Stimulated activated CD8-positive, alpha-beta memory T cell treated with anti-CD3 and anti-CD28 coated beads, Interleukin-2, amount 100 ng/mL, for 48 hours (primary cell): ENCODE data around the gene MSH2.

Source experiments
- DNase-seq, 2 donors: peaks; one replicate each; pipeline ENCODE4 v3.0.0-alpha.2; 2020; ENCODE audit warnings: low read depth in 2 of 2

Gene MSH2

GRCh38 chr2:47508080-47508479 is 105.1 kb downstream of the MSH2 start:
- DNase-seq: no peak

- DNase-seq: no peak
Measured at GRCh38 chr2:47508641-47509040, 105.7 kb downstream of the MSH2 start.

- DNase-seq: no peak
Measured at GRCh38 chr2:47509250-47509649, 106.3 kb downstream of the MSH2 start.

DNA sequence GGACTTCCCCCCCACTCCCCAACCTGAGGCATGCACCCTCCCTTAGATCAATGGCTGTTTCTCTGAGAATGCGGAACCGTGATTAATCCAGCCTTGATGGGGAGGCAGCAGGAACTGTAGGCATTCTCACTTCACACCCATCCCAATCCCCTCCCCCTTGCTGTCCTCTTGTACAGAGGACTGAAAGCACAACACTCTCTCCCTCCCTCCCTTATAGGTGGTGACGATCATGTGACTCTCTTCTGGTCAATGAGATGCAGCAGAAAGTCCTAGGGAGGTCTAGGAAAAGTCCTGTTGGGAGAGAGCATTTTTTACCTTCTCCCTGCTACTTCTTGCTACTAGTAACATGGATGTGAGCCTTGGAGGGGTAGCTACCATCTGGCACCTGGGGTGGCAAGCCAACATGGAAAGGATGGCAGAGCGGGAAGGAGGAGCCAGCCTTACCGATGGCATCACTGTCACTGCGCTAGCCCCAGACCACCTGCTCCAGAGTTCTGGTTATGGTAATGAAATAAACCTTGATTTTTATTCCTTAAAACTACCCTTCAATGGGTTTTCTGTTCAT is 106.9 kb downstream of the MSH2 start:
- no peak for DNase-seq

DNA sequence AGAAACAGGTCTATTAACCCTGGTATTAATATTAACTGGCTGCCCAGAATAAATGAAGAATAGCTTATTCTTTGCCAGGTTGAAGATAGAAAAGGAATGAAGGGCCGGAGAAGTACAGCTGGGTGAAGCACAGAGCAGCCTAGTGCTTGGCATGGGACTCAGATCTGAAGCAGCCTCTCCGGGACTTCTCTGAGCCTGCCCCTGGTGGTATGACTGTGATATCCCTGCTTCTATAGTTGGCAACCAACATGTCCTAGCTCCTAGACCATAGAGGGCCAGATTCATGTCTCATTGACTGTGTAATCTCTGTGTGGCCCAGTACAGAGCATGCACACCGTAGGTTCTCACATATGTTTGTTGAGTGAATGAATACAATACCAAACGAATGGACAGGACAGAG is 107.8 kb downstream of the MSH2 start:
- no peak for DNase-seq

DNA sequence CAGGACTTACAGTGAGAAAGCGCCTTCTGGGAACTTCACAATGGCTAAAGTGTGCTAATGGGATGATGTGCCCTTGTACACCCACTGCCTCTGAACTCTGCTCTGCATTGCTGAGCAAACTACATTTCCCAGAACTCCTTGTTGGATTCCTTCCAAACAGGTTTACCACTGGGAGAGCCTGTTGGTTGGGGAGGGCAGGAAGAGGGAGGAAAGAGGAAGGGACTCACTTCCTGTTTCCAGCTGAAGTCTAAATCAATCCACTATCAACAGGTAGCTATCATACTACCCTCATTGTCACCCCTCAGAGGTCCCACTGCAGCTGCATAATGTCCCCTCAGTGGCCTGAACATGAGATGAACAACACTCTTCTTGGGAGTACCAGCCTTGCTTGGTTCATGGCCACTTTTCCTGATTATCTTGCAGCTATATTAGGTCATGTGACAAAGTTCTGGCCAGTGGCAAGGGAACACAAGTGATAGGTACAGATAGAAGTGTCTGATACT is 109.7 kb downstream of the MSH2 start:
- DNase-seq: no peak

DNA sequence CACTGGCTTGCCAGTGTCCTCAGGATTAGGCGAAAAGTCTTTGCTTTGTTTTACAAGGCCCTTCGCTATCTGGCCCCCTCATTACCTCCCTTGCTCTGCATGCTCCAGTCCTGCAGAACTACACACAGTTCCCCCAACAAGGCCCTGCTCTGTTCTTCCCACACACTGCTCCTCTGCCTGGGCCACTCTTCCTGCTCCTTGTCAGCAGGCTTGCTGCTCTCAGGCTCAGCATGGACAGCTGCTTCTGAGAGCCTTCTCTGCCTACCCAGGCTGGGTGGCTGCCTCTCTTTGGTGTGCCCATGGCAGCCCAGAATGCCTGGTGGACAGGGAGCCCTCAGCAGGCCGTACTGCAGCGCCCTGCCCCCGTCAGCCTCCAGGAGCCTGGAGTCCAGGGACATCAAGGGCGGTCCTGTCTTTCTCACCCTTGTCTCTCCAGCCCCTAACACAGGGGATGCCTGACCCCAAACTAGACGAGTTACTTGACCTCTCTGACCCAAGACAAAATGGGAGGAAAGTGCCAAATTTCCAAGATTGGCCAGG is 111.1 kb downstream of the MSH2 start:
- no peak for DNase-seq

DNA sequence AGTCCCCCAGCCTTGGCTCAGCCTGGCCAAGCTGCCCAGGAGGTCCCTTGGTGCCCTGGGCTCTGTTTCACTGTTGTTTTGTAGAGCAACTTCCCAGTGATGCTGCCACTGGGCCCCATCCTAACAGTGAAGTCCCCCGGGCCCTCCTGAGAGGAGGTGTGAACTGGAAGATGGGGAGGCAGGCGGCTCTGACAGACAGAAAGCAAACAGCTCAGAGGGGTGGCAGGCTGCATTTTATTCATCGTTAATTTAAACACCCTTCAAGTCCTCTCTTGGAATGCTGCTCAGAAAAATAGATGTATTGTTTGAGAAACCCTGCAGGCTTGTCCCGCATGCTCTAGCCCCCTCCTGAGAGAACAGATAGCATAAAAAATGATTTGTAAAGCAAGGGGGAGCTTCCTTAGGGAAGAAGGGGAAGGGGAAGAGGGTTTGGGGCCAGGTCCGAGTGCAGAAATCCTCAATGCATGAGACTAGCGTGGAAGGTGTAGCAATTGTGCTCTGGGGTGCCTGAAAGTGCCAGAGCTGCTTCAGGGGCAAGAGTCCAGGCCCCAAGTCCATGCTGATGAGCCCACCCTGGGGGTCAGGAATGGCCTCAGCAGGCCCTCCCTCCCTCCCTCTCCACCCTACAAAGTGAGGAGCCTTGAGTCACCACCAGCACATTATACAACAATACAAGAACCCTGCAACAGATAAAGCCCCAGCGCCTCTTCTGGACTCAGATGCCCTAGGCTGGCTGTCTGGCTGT is 113.6 kb downstream of the MSH2 start:
- DNase-seq: no peak

GRCh38 chr2:47518497-47519146 is 115.7 kb downstream of the MSH2 start:
- no peak for DNase-seq

GRCh38 chr2:47519147-47519537 is 116.2 kb downstream of the MSH2 start:
- no peak for DNase-seq

DNA sequence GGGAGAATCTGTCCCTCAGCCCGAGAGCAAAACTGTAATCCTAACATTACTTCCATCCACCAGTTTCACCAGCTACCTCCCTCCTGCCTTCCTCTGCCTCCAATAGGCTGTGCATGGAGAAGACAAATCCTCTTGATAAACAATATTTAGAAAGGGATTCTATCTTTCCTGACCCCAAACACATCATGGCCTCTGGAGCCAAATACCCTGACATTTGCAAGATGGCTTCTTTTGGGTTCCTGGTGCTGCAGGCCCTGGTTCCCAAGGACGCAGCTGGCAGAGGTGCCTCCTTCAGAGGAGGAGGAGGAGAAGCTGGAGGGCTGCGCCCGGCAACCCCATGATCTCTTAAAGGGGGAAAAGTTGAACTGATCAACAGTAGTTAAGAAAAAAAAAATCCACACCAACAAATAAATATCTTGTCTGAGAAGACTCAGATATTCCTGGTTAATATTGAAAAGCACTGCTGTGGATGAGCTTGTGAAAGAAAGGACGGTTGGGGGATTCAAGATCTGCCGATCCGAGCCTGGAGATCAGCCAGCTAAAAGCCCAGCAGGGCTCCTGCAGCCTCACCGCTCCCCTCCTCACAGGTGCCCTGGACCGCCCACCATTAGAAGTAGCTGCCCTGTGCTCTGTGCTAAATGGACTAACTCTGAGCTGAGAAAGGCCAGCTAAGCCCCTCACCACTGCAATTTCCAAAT is 116.8 kb downstream of the MSH2 start:
- no peak for DNase-seq

DNA sequence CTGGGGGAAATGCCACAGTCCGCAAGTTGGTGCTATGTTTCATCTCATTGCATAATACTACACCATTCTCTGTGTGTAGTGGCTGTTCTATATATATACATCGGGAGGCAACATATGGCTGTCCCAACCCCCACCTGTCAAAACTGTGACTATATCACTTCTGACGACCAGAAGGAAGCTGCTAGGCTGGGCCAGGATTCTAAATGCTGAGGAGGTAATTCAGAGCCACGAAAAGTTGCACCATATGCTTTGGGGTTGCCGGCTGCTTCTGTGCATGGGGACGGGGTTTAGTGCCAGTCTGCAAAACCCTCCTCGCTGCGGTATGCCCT is 117.3 kb downstream of the MSH2 start:
- DNase-seq: no peak

DNA sequence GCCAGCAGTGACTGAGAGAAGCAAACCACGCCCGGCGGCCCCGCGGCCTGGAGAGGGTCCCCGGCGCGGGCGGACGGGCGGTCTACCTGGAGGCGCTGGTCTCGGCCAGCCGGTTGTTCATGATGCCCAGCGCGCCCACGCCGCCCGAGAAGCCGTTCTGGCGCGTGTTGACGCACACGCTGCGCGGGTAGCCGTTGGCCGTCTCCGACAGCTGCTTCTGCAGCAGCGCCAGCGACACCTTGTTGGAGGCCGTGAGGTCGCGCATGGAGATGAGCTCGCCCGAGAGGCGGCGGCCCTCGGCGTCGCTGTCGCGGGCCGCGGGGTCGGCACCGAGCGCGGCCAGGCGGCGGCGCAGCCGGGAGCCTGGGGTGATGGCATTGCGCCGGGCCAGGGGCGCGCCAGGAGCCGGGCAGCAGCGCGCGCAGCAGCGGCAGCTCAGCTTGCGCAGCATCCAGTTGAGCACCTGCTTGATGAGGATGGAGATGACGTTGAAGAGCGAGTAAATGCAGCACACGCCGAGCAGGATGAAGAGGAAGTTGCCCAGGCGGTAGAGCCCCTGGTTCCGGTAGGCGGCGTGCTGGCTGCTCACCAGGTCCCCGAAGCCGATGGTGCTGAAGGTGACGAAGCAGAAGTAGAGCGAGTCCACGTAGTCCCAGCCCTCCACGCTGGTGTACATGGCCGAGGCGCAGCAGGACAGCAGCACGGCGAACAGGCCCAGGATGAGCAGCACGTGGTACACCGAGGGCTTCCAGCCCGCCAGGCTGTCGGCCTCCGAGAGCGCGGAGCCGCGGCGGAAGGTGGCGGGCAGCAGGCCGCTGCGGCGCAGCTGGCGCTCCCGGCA is 118.1 kb downstream of the MSH2 start:
- peak; percentile 46 to 58 for DNase-seq

DNA sequence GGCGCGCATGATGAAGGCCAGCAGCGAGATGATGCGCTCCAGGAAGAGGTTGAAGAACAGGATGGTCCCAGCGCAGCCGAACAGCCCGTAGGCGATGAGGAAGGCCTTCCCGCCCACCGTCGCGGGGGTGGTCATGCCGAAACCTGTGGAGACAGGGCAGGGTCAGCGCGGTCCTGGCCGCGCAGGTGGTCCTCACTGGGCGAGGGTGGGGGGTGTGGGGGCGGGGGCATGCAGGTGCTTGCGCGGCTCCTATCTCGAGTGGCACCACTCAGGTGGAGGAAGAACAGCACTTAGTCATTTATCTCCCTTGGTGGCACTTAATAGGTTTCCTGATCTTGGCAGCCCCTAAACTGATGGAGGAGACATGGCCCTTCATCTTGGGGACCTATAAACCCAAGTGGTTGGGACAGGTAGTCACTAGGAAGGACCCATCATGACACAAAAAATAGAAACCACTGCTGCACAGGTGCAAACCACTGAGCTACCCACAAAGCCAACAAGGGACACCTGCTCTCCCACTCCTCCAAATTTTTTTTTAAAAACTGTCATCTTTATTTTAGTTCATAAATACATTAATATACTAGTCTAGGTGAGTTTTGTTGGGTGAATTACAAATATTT is 118.8 kb downstream of the MSH2 start:
- DNase-seq: no peak

DNA sequence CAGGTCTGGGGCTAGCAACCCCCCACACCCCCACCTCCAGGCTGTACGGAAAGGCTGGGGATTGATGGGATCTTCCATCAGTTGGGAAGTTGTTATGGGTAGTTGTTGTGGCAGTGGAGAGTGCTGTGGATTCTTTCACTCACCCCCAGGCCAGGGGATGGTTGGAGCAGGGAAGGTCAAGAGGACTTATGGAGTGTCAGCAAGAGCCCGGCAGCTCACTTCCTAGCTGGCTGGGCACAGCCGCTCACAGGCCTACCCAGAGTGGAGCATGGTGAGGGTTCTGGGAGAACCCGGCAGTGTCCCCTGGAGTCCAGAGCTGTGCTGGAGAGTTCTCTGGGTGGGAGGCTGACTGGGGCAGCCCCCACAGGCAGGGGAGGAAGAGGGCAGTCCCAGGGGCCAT is 122.2 kb downstream of the MSH2 start:
- no peak for DNase-seq

GRCh38 chr2:47528455-47528854 is 125.5 kb downstream of the MSH2 start:
- no peak for DNase-seq

DNA sequence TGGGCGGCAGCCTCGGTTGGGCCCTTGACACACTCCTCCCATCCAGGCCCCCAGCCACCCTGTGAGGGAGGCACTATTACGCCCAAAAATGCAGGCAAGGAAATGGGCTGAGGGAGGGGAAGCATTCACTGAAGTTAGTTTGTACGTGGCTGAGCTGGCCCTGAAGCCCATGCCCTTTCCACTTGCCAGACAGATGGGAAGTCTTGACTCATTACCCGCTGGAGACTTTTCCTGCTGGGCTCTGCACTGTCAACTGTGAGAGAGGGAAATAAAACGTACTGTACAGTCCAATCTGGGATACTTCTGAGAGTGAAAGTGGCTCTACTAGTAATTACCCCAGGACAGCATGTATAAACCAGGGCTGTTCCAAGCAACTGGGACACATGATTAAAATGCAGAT is 125.9 kb downstream of the MSH2 start:
- DNase-seq: no peak

GRCh38 chr2:47530105-47530760 is 127.3 kb downstream of the MSH2 start:
- no peak for DNase-seq

GRCh38 chr2:47531378-47532042 is 128.6 kb downstream of the MSH2 start:
- no peak for DNase-seq
